GM19467 (cell line): ENCODE results near the gene DNAH2.

ENCODE experiments used
- ATAC-seq: cut with Tn5 transposase; IDR thresholded peaks from one replicate; pipeline ENCODE4 v1.9.1; 2021; ENCODE audit warnings: mild to moderate bottlenecking, moderate library complexity; ENCODE audit not compliant: unreplicated experiment

The DNAH2 gene

DNA sequence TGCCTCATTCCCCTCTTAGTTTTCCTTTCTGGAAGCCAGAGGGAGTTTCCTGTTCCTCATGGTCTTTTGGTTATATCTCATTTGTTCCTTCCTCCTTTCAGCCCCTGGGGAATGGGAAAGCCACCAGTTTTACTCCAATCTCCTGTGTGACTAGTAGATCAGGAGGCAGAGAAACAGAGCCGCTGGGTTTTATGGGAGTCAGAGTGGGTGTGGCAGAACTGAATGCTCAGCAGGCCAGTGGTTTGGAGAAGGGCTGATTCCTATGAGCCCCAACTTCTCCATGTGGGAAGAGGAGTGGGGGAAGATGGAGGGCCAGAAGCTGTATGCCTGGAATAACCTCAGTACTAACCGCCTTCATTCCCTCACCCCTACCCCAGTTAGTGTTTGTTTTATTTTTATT is 4.1 kb downstream of the DNAH2 start:
- no peak for ATAC-seq

GRCh38 chr17:7727886-7728285 is 10.3 kb downstream of the DNAH2 start:
- no peak for ATAC-seq

GRCh38 chr17:7729816-7730215 is 12.3 kb downstream of the DNAH2 start:
- ATAC-seq, result no peak

DNA sequence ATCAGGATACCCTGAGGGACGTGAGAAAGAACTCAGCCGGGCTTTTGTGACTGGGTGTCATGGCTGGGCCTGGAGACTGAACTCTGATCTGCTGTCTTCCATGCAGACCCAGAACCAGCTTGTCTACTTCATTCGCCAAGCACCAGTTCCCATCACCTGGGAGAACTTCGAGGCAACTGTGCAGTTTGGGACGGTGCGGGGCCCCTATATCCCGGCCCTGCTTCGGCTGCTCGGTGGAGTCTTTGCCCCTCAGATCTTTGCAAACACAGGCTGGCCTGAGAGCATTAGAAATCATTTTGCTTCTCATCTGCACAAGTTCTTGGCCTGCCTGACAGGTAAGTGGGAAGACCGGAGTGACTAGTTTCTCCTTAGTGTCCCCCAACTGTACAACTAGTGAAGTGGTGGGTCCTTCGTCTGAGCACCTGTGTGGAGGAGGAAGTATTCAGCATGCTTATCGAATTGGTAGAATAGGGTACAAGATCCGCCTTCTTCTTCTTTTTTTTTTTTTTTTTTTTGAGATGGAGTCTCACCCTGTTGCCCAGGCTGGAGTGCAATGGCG is 15.5 kb downstream of the DNAH2 start:
- no peak for ATAC-seq

- ATAC-seq, result no peak
Measured at GRCh38 chr17:7737601-7738000, 20.1 kb downstream of the DNAH2 start.

DNA sequence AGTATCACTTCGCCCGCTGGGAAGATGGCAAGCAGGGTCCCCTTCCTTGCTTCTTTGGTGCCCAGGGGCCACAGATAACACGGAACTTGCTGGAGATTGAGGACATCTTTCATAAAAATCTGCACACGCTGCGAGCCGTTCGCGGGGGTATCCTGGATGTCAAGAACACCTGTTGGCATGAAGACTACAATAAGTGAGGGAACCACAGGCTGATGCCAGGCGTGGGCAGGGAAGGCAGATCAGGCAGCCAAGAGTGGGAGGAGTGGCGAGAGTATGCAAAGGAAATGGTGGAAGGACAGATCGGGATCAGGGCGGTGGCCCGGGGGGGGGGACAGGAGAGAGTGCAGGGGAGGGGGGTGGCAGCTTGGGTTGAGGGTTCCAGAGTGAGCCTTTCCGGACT is 22.2 kb downstream of the DNAH2 start:
- ATAC-seq, result no peak

GRCh38 chr17:7740481-7741001 is 23.0 kb downstream of the DNAH2 start:
- no peak for ATAC-seq

- ATAC-seq, result no peak
Measured at GRCh38 chr17:7742729-7743128, 25.2 kb downstream of the DNAH2 start.

GRCh38 chr17:7744416-7744815 is 26.9 kb downstream of the DNAH2 start:
- no peak for ATAC-seq

GRCh38 chr17:7745748-7746470 is 28.4 kb downstream of the DNAH2 start:
- ATAC-seq, result no peak

DNA sequence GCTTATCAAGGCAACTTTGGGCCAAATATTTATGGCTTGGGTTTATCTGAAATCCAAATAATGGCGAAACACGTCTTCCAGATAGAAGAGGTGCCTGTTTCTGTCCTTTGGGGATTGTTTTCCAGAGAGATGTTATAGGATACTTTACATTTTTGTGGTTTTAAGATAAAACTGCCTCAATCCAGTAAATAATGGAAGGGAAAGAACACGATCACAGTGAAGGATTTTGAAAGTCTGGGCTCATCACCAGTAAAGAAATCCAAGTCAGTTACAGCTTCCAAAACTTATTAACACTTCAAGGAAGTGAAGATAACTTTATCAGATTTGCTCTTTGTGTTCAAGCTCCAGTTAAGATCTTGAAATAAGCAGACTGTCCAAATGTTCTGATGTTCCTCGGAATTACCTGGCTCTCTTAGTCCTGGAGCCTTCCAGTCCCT is 30.1 kb downstream of the DNAH2 start:
- no peak for ATAC-seq

DNA sequence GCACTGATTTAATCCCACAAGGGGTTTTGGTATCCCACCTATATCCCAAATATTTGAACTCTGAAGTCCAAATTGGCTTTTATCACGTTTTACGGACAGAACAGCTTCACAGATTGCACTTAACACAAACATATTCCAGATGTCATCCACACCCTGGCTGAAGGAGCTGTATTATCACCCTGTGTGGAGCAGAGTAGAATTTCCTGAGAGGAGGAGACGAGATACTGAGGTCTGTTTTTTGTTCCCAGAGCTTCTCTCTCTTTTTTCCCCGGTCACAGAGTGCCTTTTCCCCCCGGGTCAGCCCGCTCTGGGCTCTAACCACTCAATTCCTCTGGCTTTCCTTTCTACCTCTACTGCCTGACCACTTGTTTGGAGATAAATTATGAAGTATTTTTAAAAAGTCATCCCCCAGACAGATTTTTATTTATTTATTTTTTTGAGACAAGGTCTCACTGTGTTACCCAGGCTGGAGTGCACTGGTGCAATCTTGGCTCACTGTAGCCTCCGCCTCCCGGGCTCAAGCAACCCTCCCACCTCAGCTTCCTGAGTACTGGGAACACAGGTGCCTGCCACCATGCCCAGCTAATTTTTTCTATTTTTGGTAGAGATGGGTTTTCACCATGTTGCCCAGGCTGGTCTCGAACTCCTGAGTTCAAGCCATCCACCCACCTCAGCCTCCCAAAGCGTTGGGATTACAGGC is 30.7 kb downstream of the DNAH2 start:
- ATAC-seq, result no peak

GRCh38 chr17:7750321-7750821 is 32.8 kb downstream of the DNAH2 start:
- no peak for ATAC-seq

- no peak for ATAC-seq
Measured at GRCh38 chr17:7754656-7755055, 37.1 kb downstream of the DNAH2 start.

DNA sequence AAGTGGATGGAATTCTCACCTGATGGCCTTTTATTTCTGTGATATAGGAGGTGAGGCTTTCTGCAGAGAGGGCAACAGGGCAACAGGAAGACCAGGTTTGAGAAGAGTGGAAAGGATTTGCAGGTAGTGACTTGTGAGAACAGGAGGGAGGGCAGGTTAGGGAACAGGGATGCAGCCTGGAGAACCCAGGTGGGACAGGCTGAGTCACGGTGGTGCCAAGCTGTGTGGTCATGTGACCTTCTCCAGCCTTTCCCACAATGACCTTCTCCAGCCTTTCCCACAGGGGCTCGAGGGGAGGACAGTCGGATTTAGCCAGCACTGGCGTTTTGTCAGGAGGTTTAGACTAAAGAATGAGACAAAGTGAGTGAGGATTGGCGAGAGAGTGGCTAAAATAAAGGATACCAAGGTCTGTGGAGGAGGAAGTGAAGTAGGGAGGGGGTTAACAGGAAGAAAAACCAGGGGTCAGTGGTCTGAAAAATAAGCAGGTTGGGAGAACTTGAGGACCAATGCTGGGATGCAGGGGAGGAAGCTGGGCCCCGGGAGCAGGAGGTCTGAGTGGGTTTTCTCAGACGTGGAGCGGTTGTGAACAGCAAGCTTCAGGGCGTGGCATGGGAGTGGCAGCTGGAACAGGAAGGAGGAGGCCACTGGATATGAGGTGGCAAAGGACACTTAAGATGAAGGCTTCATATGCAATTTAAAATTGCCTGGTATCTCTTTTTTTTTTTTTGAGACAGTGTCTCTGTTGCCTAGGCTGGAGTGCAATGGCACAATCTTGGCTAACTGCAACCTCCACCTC is 37.7 kb downstream of the DNAH2 start:
- no peak for ATAC-seq

DNA sequence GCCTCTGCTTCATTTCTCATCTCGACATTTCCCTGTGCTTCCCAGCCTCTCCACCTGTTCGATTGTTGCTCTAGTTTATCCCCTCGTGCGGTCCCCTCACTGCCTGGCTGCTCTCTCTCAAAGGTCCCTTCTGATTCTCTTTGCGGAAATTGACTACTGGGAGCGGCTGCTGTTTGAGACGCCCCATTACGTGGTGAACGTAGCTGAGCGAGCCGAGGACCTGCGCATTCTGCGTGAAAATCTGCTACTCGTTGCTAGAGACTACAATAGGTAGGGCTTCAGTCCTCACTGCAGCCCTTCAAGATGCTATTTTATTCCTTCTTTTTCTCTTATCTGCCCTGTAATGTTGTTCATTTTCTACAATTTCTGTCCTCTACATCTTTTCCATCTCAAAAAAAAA is 39.4 kb downstream of the DNAH2 start:
- ATAC-seq, result no peak

DNA sequence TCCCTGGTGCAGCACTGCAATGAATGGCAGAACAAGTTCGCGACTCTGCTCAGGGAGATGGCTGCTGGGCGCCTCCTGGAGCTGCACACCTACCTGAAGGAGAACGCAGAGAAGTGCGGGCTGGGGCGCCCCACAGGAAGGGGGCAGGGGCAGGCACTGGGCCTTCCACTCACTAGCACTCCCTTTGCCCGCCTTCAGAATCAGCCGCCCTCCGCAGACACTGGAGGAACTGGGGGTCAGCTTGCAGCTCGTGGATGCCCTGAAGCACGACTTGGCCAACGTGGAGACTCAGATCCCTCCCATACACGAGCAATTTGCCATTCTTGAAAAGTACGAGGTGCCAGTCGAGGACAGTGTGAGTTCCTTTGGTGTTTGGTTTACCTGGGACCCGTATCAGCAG is 46.4 kb downstream of the DNAH2 start:
- ATAC-seq, result no peak

DNA sequence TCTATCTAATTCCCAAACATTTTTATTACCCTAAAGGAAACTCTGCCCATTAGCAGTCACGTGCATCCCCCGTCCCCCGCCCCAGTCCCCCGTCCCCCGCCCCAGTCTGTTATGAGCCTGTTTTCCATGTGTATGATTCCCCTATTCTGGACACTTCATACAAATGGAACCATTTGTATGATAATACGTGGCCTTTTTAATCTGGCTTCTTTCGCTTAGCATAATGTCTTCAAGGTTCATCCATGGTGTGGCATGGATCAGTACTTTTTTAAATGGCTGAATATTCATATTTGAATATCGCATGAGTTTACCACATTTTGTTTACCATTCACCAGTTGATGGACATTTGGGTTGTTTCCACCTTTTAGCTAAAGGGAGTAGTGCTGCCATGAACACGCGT is 49.5 kb downstream of the DNAH2 start:
- ATAC-seq, result no peak

DNA sequence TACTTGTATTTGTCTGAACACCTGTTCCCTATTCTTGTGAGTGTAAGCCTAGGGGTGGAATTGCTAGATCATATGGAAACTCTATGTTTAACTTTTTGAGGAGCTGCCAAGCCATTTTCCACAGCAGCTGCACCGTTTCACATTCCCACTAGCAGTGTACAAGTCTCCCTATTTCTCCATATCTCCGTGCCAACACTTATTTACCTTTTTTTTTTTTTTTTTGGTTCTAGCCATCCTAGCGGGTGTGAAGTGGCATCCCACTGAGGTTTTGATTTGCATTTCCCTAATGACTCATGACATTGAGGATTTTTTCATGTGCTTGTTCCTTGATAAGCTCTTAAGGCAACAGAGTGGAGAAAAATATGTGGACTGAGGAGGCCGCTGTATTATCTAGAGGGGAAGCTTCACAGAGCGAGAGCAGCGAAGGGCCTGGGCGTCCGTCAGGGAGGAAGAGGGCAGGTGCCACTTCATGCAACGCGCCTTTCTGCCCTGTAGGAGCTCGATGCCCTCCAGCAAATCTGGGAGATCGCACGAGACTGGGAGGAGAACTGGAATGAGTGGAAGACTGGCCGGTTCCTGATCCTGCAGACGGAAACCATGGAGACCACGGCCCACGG is 50.0 kb downstream of the DNAH2 start:
- ATAC-seq, result no peak

GRCh38 chr17:7769854-7770253 is 52.3 kb downstream of the DNAH2 start:
- ATAC-seq, result no peak
